Kidney capillary endothelial cell (primary cell): Measurements from ENCODE around the gene MRFAP1.
A peak's percentile ranks its signal among the peaks of the same experiment; 100 is the strongest.
"Not testable (repeated sequence)": the region's sequence is repeated elsewhere in the genome, so short reads cannot be mapped to it uniquely, and the experiment has no call there.

Source experiments
- DNase-seq: peaks from one replicate; pipeline ENCODE4 v3.0.0-alpha.2; 2018; ENCODE audit warnings: low spot score

MRFAP1 gene

GRCh38 chr4:6634746-6635145 lies 5.7 kb upstream of the MRFAP1 start:
- no peak for DNase-seq

GRCh38 chr4:6639137-6639680 lies 1.3 kb upstream of the MRFAP1 start:
- no peak for DNase-seq

DNA sequence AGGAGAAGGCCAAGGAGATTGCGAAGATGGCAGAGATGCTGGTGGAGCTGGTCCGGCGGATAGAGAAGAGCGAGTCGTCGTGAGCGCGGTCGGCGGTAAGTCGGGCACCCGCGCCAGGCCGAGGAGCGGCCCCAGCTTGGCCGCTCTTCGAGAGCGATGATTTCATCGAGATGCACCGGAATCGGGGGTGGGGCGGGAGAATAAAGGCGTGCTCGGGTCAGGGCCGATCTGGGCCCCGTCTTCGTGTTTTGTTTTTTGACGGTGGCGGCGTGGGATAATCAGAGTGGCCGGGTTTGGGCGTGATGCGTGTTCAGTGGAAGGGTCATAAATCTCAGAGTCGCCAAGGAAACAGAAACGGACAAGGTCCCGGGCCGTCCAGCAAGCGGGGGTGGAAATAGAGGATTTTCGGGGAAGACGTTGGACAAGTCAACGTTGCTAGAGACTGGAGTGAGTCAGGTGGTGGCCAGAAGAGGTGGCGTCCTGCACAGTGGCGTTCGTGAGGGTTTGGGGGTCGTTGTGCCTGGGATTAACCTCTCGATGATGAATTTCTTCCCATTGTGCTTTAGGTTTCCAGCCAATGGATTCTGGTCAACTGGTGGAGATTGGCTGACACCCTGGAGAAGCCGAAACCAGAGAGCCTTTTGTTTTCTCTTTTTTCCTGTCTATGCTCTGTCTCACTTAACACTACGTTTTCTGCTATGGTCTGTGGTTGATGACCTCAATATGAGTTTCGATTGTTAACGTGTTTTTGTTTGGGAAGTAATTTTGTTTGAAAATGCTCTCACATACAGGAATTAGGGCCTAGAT lies 882 bp downstream of the MRFAP1 start:
- DNase-seq = peak; percentile 39

GRCh38 chr4:6641971-6642320 lies 1.5 kb downstream of the MRFAP1 start:
- no peak for DNase-seq

DNA sequence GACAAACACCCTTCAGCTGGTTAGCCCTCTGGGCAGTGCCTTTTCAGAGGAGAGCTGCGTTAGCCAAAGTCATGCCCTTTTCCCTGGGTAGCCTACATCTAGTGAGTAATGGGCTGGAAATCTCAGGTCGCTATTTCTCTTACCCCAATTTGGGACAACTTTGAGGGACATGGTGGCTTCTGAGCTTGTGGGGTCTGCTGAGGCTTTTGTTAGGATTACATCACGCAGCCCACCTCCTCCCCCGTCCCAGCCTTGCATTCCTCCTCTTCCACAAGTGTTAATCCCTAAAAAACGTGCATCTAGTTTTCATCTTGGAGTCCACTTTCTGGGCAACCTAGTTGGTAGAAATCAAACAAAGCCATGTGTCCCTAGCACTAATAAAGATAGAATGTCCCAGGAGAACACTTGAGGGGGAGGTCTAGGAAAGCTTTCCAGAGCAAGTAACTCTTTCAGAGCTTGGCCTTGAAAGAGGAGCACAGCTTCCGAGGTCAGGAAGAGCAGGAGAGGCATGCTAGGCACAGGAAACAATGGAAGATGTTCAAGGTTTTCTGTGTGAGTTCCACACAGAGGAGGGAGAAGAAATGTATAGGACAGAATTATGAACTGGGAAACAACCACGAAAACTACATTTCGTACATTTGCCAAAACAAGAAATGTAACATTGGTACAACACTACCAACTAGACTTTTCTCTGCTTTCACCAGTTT lies 2.8 kb downstream of the MRFAP1 start:
- DNase-seq = no peak

GRCh38 chr4:6644792-6645530 lies 4.5 kb downstream of the MRFAP1 start:
- DNase-seq = no peak

GRCh38 chr4:6647169-6647568 lies 6.7 kb downstream of the MRFAP1 start:
- DNase-seq = no peak

DNA sequence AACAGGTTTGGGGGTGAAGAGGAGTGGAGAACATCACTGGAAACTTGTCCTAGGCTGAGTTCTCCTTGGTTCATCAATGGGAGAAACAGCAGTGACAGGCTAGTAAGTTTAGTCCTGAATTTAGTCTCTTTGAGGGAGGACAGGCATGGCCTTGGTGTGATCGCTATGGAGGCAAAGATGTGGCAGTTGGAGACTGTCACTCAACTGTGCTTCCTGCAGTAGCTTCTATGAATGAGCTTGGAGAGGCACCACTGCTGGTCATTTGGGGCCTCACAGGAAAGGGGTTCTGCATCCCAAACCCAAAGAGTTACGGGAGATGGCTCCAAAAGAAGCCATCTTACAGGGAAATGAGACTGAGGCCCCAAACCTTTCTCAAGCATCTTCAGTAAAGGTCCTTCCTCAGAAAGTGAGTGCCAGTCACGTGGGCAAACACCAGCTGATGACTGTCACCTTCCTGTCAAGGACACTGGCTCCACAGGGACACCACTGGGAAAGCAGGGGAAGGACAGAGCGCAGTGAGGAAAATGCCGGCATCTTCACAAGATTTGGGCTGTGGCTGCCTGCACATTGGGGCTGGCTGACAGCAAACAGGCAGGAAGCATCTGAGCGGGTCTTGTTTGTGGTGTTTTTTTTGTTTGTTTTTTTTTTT lies 7.2 kb downstream of the MRFAP1 start:
- DNase-seq = no peak

DNA sequence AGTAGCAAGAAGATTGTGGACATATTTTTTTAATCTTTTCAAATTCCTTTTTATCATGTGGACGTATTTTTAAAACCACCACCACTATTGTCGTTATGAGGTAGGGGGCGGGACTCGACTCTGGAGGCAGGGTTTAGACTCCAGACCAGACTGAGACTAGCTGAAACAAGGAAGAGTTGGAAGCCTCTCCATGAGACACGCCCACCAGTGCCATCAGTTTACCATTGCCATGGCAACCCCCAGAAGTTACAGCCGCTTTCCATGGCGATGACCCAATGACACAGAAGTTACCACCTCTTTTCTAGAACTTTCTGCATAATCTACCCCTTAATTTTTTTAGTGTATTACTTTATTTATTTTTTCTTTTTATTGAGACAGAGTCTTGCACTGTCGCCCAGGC lies 8.7 kb downstream of the MRFAP1 start:
- DNase-seq = no peak

- DNase-seq = not testable (repeated sequence)
Measured at GRCh38 chr4:6654211-6654610, 13.7 kb downstream of the MRFAP1 start.

- not testable (repeated sequence) for DNase-seq
Measured at GRCh38 chr4:6655291-6655690, 14.8 kb downstream of the MRFAP1 start.

DNA sequence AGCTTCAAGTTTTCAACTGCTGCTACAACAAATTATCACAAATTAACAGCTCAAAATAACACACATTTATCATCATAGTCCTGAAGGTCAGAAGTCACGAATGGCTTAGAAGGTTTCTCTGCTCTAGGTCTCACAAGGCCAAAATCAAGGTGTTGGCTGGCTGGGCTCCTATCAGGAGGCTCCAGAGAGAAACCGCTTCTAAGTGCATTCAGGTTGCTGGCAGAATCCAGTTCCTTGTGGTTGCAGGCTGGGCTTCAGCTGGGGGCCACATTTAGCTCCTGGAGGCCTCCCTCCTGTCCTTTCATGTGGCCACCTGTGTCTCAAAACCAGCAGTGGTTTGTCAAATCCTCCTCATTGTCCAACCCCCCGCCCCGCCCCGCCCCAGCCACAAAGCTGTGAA lies 15.4 kb downstream of the MRFAP1 start:
- DNase-seq = no peak

DNA sequence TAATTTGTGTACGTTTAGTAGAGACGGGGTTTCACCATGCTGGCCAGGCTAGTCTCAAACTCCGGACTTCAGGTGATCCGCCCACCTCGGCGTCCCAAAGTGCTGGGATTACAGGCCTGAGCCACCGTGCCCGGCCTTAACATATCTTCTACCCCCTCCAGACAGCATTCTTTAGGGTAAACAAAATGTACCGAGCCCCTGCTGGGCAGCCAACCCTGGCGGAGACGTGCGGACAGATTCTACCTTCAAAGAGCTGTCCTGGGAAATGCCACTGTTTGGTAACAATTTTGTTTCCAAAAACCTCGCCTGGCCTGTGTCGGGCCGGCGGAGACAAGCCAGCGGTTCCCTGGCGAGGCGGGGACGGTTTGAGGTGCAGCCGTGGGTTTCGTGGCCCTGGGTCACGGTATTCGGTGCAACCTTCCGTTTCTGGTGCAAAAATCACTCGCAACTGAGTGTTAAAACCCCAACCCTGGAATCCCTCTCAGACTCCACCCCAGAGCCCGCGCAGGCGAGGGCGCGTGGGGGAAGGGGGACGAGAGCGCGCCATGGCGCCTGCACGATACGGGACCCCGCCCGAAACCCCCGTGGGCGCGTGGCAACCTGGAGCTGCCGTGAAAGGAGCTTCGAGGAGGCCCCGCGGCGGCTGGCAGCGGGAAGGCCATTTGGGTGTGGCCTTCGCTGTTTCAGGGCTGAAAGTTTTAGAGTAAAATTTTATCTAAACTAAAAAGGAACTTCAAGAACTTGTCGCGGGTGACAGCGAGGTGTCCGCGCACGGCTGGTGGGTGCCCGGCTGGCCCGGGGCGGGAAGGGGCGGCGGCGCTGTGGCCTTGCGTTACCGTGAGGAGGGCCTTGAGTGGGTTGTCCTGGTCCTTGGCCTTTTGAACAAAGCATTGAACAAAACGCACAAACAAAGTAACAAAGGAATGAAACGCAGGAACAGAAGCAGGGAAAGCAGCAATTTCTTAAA lies 17.0 kb downstream of the MRFAP1 start:
- DNase-seq = no peak

GRCh38 chr4:6658209-6658595 lies 17.7 kb downstream of the MRFAP1 start:
- DNase-seq = no peak

DNA sequence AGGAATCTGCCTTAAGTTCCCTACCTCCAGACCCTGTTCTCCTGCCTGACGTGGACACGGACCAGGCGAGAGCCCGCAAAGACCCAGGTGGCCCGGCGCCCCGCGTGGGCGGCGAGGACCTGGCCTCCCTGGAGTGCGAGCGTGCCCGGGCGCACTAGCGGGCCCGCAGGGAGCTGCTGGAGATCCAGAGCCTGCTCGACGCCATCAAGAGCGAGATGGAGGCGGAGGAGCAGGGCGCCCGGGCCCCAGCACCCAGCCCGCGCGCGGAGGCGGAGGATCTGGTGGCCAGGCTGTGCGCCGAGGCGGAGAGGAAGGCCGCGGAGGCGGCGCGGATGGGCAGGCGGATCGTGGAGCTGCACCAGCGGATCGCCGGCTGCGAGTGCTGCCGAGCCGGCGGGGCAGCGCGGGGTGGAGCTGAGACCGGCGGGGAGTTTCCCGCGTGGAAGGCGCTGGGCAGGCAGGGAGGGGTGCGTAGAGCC lies 18.2 kb downstream of the MRFAP1 start:
- no peak for DNase-seq

DNA sequence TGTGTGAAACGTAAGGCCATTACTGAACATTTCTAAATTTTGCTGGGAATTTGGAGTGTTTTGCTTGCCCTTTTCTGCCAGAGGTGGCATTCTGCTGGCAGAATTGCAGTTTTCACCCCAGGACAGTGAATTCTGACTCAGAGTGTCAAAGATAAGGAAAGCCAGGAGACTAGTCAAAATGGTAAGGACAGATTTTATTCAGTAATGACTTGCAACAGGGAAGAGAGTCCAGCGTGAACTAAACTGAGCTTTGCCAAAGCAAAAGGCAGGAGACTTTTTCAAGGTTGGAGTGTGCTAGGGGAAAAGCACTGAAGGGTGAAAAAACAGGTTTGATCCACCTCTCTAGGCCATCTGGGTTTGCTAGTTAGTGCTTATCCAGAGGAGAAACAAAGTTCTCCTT lies 19.4 kb downstream of the MRFAP1 start:
- DNase-seq = no peak

- no peak for DNase-seq
Measured at GRCh38 chr4:6660430-6660829, 19.9 kb downstream of the MRFAP1 start.

GRCh38 chr4:6662591-6662990 lies 22.1 kb downstream of the MRFAP1 start:
- no peak for DNase-seq

DNA sequence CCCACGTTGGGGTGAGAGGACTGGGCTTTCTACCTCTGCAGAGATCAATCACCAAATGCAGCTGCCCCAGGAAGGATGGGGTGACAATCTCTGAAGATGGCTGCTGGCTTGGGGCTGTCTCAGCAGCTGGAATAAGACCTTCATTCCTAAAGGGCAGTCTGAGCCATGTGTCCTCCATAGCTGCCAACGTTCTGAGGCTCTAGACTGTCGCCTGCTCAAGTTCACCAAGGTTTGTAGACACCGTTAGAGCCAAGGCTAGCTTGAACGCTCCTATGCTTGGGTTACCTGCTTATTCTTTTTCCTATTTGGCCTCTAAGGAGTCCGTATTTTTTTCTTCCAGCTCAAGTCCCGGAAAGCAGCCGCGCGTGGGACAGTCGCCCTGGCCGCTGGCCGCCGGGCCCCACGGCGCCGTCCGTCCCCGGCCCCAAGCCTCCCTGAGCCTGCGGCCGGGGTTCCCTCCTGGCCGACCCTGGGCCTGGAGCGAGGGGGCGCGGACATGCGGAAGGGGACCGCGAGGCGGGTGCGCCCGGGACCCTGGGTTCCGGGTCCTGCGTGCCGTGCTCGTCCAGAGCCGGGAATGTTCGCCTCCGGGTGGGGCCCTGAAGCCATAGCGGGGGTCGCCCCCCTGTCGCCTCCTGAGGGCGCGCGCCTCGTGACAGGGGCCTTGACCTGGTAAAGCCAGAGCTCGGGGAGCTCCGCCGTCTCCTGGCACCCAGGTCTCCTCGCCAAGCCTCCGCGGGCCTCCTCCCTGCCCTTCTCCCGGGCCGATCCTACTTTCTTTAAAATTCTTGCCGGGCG lies 23.3 kb downstream of the MRFAP1 start:
- no peak for DNase-seq

DNA sequence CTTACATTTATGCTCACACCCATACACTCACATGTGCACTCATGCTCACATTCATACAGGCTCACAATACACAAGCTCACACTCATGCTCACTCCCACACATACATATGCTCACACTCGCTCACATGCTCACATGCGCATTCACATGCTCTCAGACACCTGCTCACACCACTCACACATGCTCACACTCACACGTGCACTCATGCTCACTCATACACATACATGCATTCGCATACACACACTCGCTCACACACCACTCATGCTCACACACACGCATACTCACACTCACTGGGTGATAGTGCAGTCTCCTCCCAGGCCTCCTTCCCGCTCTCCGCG lies 24.8 kb downstream of the MRFAP1 start:
- no peak for DNase-seq
